ENCODE measurements around the gene CHTOP. TPM values are rescaled to one million over a fixed set of nuclear protein-coding genes. Genes with fewer than 3 reads are reported as not detected.

CHTOP gene
- total RNA-seq, 1 experiment from 2014 or later: 85.1 TPM

DNA sequence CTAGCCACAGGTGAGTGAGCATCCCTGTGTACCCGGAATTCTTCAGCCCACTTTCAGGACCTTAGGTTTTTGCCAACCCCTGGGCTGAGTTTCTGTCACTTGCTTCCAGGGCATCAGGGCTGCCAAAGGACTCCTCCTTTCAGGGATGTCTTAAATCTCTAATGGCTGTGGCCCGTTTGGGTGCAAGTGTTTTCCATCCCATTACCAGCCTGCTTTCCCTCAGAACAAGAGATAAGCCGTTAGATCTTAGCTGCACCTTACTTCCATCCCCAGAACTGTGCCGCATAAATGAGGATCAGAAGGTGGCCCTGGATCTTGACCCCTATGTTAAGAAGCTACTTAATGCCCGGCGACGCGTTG is 25.3 kb downstream of the CHTOP start:
- H3K4me1 ChIP-seq: peaks cover 17% of the 10 kb centered on the region
- Mint-ChIP-seq H3K27me3 (ENCODE audit: insufficient read depth, unreplicated experiment) (no peaks in the 10 kb centered on the region), H3K27ac (ENCODE audit: unreplicated experiment) (peak overlapping the region; percentile 91), H3K36me3 (ENCODE audit: insufficient read depth, unreplicated experiment) (peaks cover 14% of the 10 kb centered on the region), H3K9me3 (ENCODE audit: unreplicated experiment) (no peaks in the 10 kb centered on the region), H3K4me1 (ENCODE audit: low read depth, unreplicated experiment) (peaks cover 12% of the 10 kb centered on the region), H3K4me3 (ENCODE audit: unreplicated experiment) (peak overlapping the region; percentile 97)
- no peaks in the 10 kb centered on the region for H3K27me3 ChIP-seq (replicated peaks; ENCODE audit: control insufficient read depth, insufficient read depth, low read length)
- TF ChIP-seq, protein P1, sequence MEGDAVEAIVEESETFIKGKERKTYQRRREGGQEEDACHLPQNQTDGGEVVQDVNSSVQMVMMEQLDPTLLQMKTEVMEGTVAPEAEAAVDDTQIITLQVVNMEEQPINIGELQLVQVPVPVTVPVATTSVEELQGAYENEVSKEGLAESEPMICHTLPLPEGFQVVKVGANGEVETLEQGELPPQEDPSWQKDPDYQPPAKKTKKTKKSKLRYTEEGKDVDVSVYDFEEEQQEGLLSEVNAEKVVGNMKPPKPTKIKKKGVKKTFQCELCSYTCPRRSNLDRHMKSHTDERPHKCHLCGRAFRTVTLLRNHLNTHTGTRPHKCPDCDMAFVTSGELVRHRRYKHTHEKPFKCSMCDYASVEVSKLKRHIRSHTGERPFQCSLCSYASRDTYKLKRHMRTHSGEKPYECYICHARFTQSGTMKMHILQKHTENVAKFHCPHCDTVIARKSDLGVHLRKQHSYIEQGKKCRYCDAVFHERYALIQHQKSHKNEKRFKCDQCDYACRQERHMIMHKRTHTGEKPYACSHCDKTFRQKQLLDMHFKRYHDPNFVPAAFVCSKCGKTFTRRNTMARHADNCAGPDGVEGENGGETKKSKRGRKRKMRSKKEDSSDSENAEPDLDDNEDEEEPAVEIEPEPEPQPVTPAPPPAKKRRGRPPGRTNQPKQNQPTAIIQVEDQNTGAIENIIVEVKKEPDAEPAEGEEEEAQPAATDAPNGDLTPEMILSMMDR (IDR thresholded peaks at IDR 0.05; ENCODE audit: insufficient read depth in 1 of 2, low read depth in 1 of 2, low read length in 1 of 2, severe bottlenecking in 1 of 2, unreplicated experiment in 1 of 2): no peak
- CTCF ChIA-PET: no interaction called here
- intact Hi-C loops (cut with micrococcal nuclease; ENCODE audit: unreplicated experiment): loop anchor here (1.0 kb wide), 1 partner anchor 12 kb away; no protein-coding TSS in a partner anchor
- no peak for DNase-seq
- H3K36me3 ChIP-seq (ENCODE audit: control insufficient read depth, insufficient read depth, low read length): peaks cover 8% of the 10 kb centered on the region; the same call in 1 of the 2 replicates
- TSS peak; percentile 78 for BruUV-seq (replicated peaks)
- POLR2A ChIA-PET: interaction anchor here (0.9 to 1.8 kb wide), 3 partner anchors 26 to 46 kb away, joined by 3 to 5 read pairs (median 4); partner anchors contain the start of genes CHTOP and S100A16
- H3K9me3 ChIP-seq: no peaks in the 10 kb centered on the region
- peak overlapping the region; percentile 70 for H3K4me3 ChIP-seq (ENCODE audit: low read depth, low read length)

DNA sequence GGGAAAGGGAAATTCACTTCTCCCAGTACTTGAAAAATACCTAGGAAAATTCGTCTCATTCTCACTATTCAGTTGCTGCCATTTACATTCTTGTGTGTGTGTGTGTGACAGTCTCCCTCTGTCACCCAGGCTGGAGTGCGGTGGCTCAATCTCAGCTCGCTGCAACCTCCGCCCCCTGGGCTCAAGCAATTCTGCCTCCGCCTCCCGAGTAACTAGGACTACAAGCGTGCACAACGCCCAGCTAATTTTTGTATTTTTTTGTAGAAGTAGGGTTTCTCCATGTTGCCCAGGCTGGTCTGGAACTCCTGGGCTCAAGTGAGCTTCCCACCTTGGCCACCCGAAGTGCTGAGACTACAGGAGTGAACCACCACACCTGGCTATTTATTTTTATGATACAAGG is 25.8 kb downstream of the CHTOP start:
- peaks cover 14% of the 10 kb centered on the region for H3K36me3 Mint-ChIP-seq (ENCODE audit: insufficient read depth, unreplicated experiment)
- TF ChIP-seq, protein P1 (IDR thresholded peaks at IDR 0.05; ENCODE audit: insufficient read depth in 1 of 2, low read depth in 1 of 2, low read length in 1 of 2, severe bottlenecking in 1 of 2, unreplicated experiment in 1 of 2): no peak
- intact Hi-C loops (cut with micrococcal nuclease; ENCODE audit: unreplicated experiment): loop anchor here (1.0 kb wide), 1 partner anchor 12 kb away; no protein-coding TSS in a partner anchor

GRCh38 chr1:153661111-153661708 is 27.3 kb downstream of the CHTOP start:
- no peaks in the 10 kb centered on the region for H3K4me1 ChIP-seq
- intact Hi-C loops (cut with micrococcal nuclease; ENCODE audit: unreplicated experiment): no loop called here
- no peak for DNase-seq
- H3K4me3 Mint-ChIP-seq (ENCODE audit: unreplicated experiment): no peak overlapping the region
- no peaks in the 10 kb centered on the region for H3K9me3 Mint-ChIP-seq (ENCODE audit: unreplicated experiment)
- H3K27me3 ChIP-seq (replicated peaks; ENCODE audit: control insufficient read depth, insufficient read depth, low read length): no peaks in the 10 kb centered on the region
- H3K27me3 Mint-ChIP-seq (ENCODE audit: insufficient read depth, unreplicated experiment): no peaks in the 10 kb centered on the region
- ChIA-PET POLR2A (interaction anchor here (1.2 kb wide), 1 partner anchor 95 kb away, joined by 3 read pairs; the partner anchor contains the start of gene S100A2), CTCF (no interaction called here)
- peaks cover 14% of the 10 kb centered on the region for H3K36me3 Mint-ChIP-seq (ENCODE audit: insufficient read depth, unreplicated experiment)
- peaks cover 11% of the 10 kb centered on the region for H3K36me3 ChIP-seq (ENCODE audit: control insufficient read depth, insufficient read depth, low read length)
- BruUV-seq (replicated peaks): TSS peak; percentile 6
- H3K4me1 Mint-ChIP-seq (ENCODE audit: low read depth, unreplicated experiment): peaks cover 7% of the 10 kb centered on the region
- H3K4me3 ChIP-seq (ENCODE audit: low read depth, low read length): no peak overlapping the region
- H3K27ac Mint-ChIP-seq (ENCODE audit: unreplicated experiment): no peak overlapping the region
- TF ChIP-seq, protein P1 (IDR thresholded peaks at IDR 0.05; ENCODE audit: insufficient read depth in 1 of 2, low read depth in 1 of 2, low read length in 1 of 2, severe bottlenecking in 1 of 2, unreplicated experiment in 1 of 2): no peak
- no peaks in the 10 kb centered on the region for H3K9me3 ChIP-seq

More for the DNA sequence above, 25.8 kb downstream of the CHTOP start:
- POLR2A ChIA-PET: interaction anchor here (0.9 to 1.8 kb wide), 3 partner anchors 26 to 43 kb away, joined by 4 to 19 read pairs (median 5); partner anchors contain the start of genes CHTOP and S100A14
- Mint-ChIP-seq H3K27ac (ENCODE audit: unreplicated experiment) (peak overlapping the region; percentile 91), H3K4me1 (ENCODE audit: low read depth, unreplicated experiment) (peaks cover 7% of the 10 kb centered on the region), H3K9me3 (ENCODE audit: unreplicated experiment) (no peaks in the 10 kb centered on the region), H3K27me3 (ENCODE audit: insufficient read depth, unreplicated experiment) (no peaks in the 10 kb centered on the region), H3K4me3 (ENCODE audit: unreplicated experiment) (peak overlapping the region; percentile 97)
- BruUV-seq (replicated peaks): no TSS peak
- no peaks in the 10 kb centered on the region for H3K9me3 ChIP-seq
- peak overlapping the region; percentile 70 for H3K4me3 ChIP-seq (ENCODE audit: low read depth, low read length)
- H3K27me3 ChIP-seq (replicated peaks; ENCODE audit: control insufficient read depth, insufficient read depth, low read length): no peaks in the 10 kb centered on the region
- CTCF ChIA-PET: no interaction called here
- peaks cover 12% of the 10 kb centered on the region for H3K4me1 ChIP-seq
- H3K36me3 ChIP-seq (ENCODE audit: control insufficient read depth, insufficient read depth, low read length): peaks cover 10% of the 10 kb centered on the region; the same call in 1 of the 2 replicates
- no peak for DNase-seq

Measured in Caco-2 (cell line).